Panc1 (cell line): ENCODE results near the gene BPTF. TPM values are rescaled to one million over a fixed set of nuclear protein-coding genes. Genes with fewer than 3 reads are reported as not detected.

Experiments
- ATAC-seq: fragments of 200-7000 bp; cut with Tn5 transposase; 2 replicates; pipeline ENCODE4 v1.9.1; 2020; ENCODE audit warnings: mild to moderate bottlenecking, moderate library complexity
- BruUV-seq: library from RNA; stranded (reverse); fragments of 400-500 nt; replicated peaks from 2 replicates; lab custom pipeline; 2021; lab: Mats Ljungman, UMichigan
- CTCF ChIA-PET: fragments of 300-600 bp; sonication (Branson Sonifier 250); formaldehyde crosslinking; loops from one replicate; lab custom pipeline; 2022; ENCODE audit warnings: antibody characterized with exemption; lab: Charles Lee
- POLR2A ChIA-PET: fragments of 300-600 bp; sonication (Branson Sonifier 250); formaldehyde crosslinking; loops from one replicate; lab custom pipeline; 2022; ENCODE audit warnings: antibody characterized with exemption; lab: Charles Lee
- DNase-seq: peaks from one replicate; pipeline ENCODE4 v3.0.0-alpha.2; 2010; ENCODE audit warnings: low read depth, low spot score
- H3K27ac ChIP-seq: 2 replicates; pipeline ENCODE4 v1.5.1; 2011; ENCODE audit warnings: mild to moderate bottlenecking, low read length, inconsistent platforms
- H3K27me3 ChIP-seq: fragments of 200-500 bp; sonication (Bioruptor generic); 2 replicates; pipeline ENCODE4 v1.6.0; 2014; ENCODE audit warnings: low read length, inconsistent platforms; ENCODE audit not compliant: control insufficient read depth, insufficient read depth
- H3K36me3 ChIP-seq: fragments of 200-500 bp; sonication (Bioruptor generic); 2 replicates; pipeline ENCODE4 v1.5.1; 2014; ENCODE audit warnings: inconsistent platforms, mild to moderate bottlenecking, low read length, moderate library complexity; ENCODE audit not compliant: control insufficient read depth, insufficient read depth
- H3K4me1 ChIP-seq: 2 replicates; pipeline ENCODE4 v1.5.1; 2011; ENCODE audit warnings: inconsistent platforms, mild to moderate bottlenecking, low read length, moderate library complexity; ENCODE audit not compliant: control insufficient read depth, insufficient read depth
- H3K4me3 ChIP-seq, 2 experiments: 2 replicates each; pipeline ENCODE4 v1.5.1; 2011 to 2012; ENCODE audit warnings: low read depth in 2 of 2, low read length in 2 of 2, mild to moderate bottlenecking in 2 of 2, inconsistent platforms in 1 of 2, moderate library complexity in 1 of 2
- H3K9me3 ChIP-seq: fragments of 200-500 bp; sonication (Bioruptor generic); 2 replicates; pipeline ENCODE4 v1.5.1; 2014; ENCODE audit warnings: low read depth, mild to moderate bottlenecking, inconsistent platforms, low read length, moderate library complexity; ENCODE audit not compliant: control insufficient read depth, insufficient read depth
- CTCF ChIP-seq: fragments of 450-650 bp; IDR thresholded peaks from 2 replicates; pipeline ENCODE4 v1.5.1; 2017; ENCODE audit warnings: mild to moderate bottlenecking
- POLR2AphosphoS5 ChIP-seq: IDR thresholded peaks from 2 replicates; pipeline ENCODE4 v1.6.1; 2012; ENCODE audit warnings: mild to moderate bottlenecking, low read depth, low read length, moderate library complexity
- REST ChIP-seq, 2 experiments: IDR thresholded peaks; 2 replicates each; pipeline ENCODE4 v1.6.1; 2011 to 2012; ENCODE audit warnings: low read depth in 2 of 2, control low read depth in 1 of 2, low read length in 1 of 2, mild to moderate bottlenecking in 1 of 2, moderate library complexity in 1 of 2; ENCODE audit not compliant: insufficient read depth in 1 of 2
- SIN3A ChIP-seq: IDR thresholded peaks from 2 replicates; pipeline ENCODE4 v1.6.1; 2012; ENCODE audit warnings: low read depth, mild to moderate bottlenecking, low read length, moderate library complexity, borderline replicate concordance; ENCODE audit not compliant: insufficient read depth
- TCF7L2 ChIP-seq: IDR thresholded peaks from 2 replicates; pipeline ENCODE4 v1.6.1; 2011; ENCODE audit warnings: mild to moderate bottlenecking, low read depth, low read length, inconsistent platforms
- in situ Hi-C: cut with HindIII; loops from 2 replicates; pipeline ENCODE4 v1.10.0; 2016; ENCODE audit warnings: low sequenced_read_pairs, low pct_unique_long_range_greater_than_20kb
- intact Hi-C: fragments of 100-400 bp; cut with micrococcal nuclease; formaldehyde crosslinking; loops from one replicate; pipeline ENCODE4 v1.10.0; 2022; ENCODE audit not compliant: unreplicated experiment
- total RNA-seq: library from RNA; stranded (reverse); gene quantifications from one replicate; pipeline ENCODE4 v1.2.1, GENCODE V29; 2021; ENCODE audit not compliant: unreplicated experiment

The BPTF gene
- total RNA-seq, 1 experiment from 2014 or later: 51.1 TPM

GRCh38 chr17:67993998-67994361 lies 168.7 kb downstream of the BPTF start:
- Histone ChIP-seq H3K9me3 (no peaks in the 10 kb centered on the region), H3K4me1 (peaks cover 9% of the 10 kb centered on the region), H3K4me3 (peak overlapping the region; percentile 60 to 66), H3K27me3 (no peaks in the 10 kb centered on the region), H3K27ac (peak overlapping the region; percentile 82), H3K36me3 (peaks cover 2% of the 10 kb centered on the region; the same call in 1 of the 2 replicates)
- DNase-seq: no peak
- in situ Hi-C loops (no loop called here), intact Hi-C loops (no loop called here)
- POLR2A ChIA-PET: no interaction called here
- ATAC-seq: peak; percentile 15
- BruUV-seq: no TSS peak
- CTCF ChIA-PET: no interaction called here
- no peak for TF ChIP-seq TCF7L2
- no peak for TF ChIP-seq CTCF
- 0 out of 2 replicates have a peak, but pooled peaks have one; percentile 31 for TF ChIP-seq POLR2AphosphoS5

- ATAC-seq (peak; percentile 24; the same call in 1 of the 2 replicates), DNase-seq (no peak)
- ChIA-PET CTCF (no interaction called here), POLR2A (no interaction called here)
- no peaks in the 10 kb centered on the region for H3K27me3 ChIP-seq
- peak overlapping the region; percentile 50 to 69 for H3K4me3 ChIP-seq
- peaks cover 9% of the 10 kb centered on the region for H3K4me1 ChIP-seq
- H3K9me3 ChIP-seq: no peaks in the 10 kb centered on the region
- no TSS peak for BruUV-seq
- in situ Hi-C loops (no loop called here), intact Hi-C loops (no loop called here)
- TF ChIP-seq REST (IDR thresholded peaks at IDR 0.05; ENCODE audit: insufficient read depth in 1 of 2, low read depth in 2 of 2, low read length in 1 of 2) (no peak), SIN3A (no peak), POLR2AphosphoS5 (no peak; the same call in 1 of the 2 replicates), CTCF (no peak), TCF7L2 (no peak)
- peak overlapping the region; percentile 34 for H3K27ac ChIP-seq
- H3K36me3 ChIP-seq: peaks cover 2% of the 10 kb centered on the region; the same call in 1 of the 2 replicates
Observed at GRCh38 chr17:67994817-67995569, 169.7 kb downstream of the BPTF start.
